ENCODE results near the gene SMCO2. TPM values are rescaled to one million over a fixed set of nuclear protein-coding genes. Genes with fewer than 3 reads are reported as not detected.

Gene SMCO2
- total RNA-seq, 1 donor from 2014 or later: not detected

DNA sequence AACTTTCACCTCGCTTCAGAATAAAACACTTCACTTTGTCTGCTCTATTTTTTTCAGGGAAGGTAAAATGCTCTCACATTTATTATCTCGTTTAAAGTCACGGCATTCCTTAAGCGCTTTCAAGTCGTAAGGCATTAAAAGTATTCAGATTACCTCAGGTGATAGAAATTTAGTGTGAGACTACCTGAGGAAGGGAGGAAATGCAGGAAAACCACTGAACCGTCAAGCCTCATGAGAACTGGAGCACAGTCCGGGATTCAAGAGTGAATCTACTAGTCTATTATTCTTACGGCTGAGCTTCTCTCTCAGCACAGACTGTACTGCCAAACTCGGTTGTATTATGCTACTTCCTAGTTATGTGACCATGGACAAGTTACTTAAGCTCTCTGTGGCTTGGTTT is 69.1 kb downstream of the SMCO2 start:
- Histone ChIP-seq H3K27ac (replicated peaks) (peak overlapping the region; percentile 29), H3K36me3 (no peaks in the 10 kb centered on the region), H3K9me3 (replicated peaks) (no peaks in the 10 kb centered on the region), H3K27me3 (ENCODE audit: low read depth) (no peaks in the 10 kb centered on the region), H3K4me1 (peaks cover 19% of the 10 kb centered on the region), H3K4me3 (no peak overlapping the region)
- no peak for TF ChIP-seq CTCF (IDR thresholded peaks at IDR 0.05; ENCODE audit: borderline replicate concordance)
- intact Hi-C loops (cut with micrococcal nuclease): no loop called here
- DNase-seq: no peak

DNA sequence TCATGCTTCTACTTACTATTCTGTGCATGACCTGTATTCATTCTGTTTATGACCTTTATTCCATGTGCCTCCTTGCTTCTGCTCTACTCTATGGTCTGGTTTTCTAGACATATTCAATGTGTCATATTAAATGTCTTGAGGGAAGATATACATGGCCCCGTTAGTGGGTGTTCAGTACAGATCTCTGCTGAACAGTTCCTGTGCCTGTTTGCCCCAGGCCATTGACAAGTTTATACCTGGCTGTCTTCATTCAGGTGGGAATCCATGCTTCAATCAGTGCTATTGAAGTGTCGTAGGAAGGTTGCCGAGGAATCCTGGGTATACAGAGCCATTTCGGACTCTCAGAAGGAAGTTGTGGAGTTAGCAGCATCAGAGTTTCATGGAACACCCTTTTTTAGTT is 70.1 kb downstream of the SMCO2 start:
- peaks cover 22% of the 10 kb centered on the region for H3K4me1 ChIP-seq
- TF ChIP-seq CTCF (IDR thresholded peaks at IDR 0.05; ENCODE audit: borderline replicate concordance): no peak
- H3K9me3 ChIP-seq (replicated peaks): no peaks in the 10 kb centered on the region
- no peaks in the 10 kb centered on the region for H3K36me3 ChIP-seq
- H3K4me3 ChIP-seq: no peak overlapping the region
- no peak overlapping the region for H3K27ac ChIP-seq (replicated peaks)
- no peak for DNase-seq
- intact Hi-C loops (cut with micrococcal nuclease): no loop called here
- no peaks in the 10 kb centered on the region for H3K27me3 ChIP-seq (ENCODE audit: low read depth)

GRCh38 chr12:27517546-27517945 is 71.0 kb downstream of the SMCO2 start:
- intact Hi-C loops (cut with micrococcal nuclease): no loop called here
- no peak for TF ChIP-seq CTCF (IDR thresholded peaks at IDR 0.05; ENCODE audit: borderline replicate concordance)
- Histone ChIP-seq H3K27me3 (ENCODE audit: low read depth) (no peaks in the 10 kb centered on the region), H3K4me1 (peaks cover 21% of the 10 kb centered on the region), H3K9me3 (replicated peaks) (no peaks in the 10 kb centered on the region), H3K36me3 (no peaks in the 10 kb centered on the region), H3K4me3 (no peak overlapping the region), H3K27ac (replicated peaks) (no peak overlapping the region)
- no peak for DNase-seq

DNA sequence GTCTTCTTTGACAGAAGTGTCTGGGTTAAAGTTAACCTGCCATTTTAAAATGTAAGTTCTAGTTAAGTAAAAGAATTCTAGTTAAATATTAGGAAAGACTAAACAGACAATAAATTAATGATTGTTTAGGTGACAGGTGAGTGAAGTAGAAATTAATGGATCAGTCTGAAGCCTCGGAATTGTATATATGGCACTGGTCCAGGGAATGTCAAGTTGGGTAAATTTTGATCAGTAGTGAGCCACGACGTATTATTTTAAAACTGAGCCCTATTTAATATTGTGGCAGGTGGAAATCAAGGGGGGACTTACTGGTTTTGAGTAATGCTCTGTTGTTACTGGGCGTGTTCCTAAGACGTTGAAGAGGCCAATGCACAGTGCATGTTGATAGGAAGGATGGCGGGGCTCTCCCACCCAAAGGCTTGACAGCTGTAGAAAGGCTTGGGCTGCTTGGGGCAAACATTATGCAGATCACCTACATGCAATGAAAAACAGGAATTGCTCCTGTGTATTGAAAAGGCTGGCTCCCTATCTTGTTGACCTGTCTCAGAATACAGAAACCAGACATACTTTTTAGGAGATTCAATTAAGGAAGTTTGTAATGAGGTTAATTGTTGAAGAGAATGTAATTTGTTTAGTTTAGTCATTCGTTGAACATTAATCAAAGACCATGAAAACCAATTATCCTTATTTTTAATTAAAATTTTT is 71.6 kb downstream of the SMCO2 start:
- H3K27ac ChIP-seq (replicated peaks): no peak overlapping the region
- peaks cover 26% of the 10 kb centered on the region for H3K4me1 ChIP-seq
- DNase-seq: no peak
- H3K27me3 ChIP-seq (ENCODE audit: low read depth): no peaks in the 10 kb centered on the region
- H3K4me3 ChIP-seq: no peak overlapping the region
- H3K9me3 ChIP-seq (replicated peaks): no peaks in the 10 kb centered on the region
- no peaks in the 10 kb centered on the region for H3K36me3 ChIP-seq
- no peak for TF ChIP-seq CTCF (IDR thresholded peaks at IDR 0.05; ENCODE audit: borderline replicate concordance)
- intact Hi-C loops (cut with micrococcal nuclease): no loop called here

- no peak overlapping the region for H3K4me3 ChIP-seq
- no peak for TF ChIP-seq CTCF (IDR thresholded peaks at IDR 0.05; ENCODE audit: borderline replicate concordance)
- peak overlapping the region; percentile 44 for H3K27ac ChIP-seq (replicated peaks)
- no peaks in the 10 kb centered on the region for H3K27me3 ChIP-seq (ENCODE audit: low read depth)
- peak; percentile 33 for DNase-seq
- no peaks in the 10 kb centered on the region for H3K9me3 ChIP-seq (replicated peaks)
- intact Hi-C loops (cut with micrococcal nuclease): loop anchor here (10.0 kb wide), 1 partner anchor 54 kb away; no protein-coding TSS in a partner anchor
- H3K4me1 ChIP-seq: peaks cover 45% of the 10 kb centered on the region
- H3K36me3 ChIP-seq: no peaks in the 10 kb centered on the region
These were observed 74.5 kb downstream of the SMCO2 start for GRCh38 chr12:27521066-27521465.

Data from left ventricle myocardium inferior (tissue), 1 donor.